ENCODE results near the gene SLC25A22. TPM values are rescaled to one million over a fixed set of nuclear protein-coding genes. Genes with fewer than 3 reads are reported as not detected.

The SLC25A22 gene
- total RNA-seq, 1 donor from 2014 or later: 16.3 TPM

DNA sequence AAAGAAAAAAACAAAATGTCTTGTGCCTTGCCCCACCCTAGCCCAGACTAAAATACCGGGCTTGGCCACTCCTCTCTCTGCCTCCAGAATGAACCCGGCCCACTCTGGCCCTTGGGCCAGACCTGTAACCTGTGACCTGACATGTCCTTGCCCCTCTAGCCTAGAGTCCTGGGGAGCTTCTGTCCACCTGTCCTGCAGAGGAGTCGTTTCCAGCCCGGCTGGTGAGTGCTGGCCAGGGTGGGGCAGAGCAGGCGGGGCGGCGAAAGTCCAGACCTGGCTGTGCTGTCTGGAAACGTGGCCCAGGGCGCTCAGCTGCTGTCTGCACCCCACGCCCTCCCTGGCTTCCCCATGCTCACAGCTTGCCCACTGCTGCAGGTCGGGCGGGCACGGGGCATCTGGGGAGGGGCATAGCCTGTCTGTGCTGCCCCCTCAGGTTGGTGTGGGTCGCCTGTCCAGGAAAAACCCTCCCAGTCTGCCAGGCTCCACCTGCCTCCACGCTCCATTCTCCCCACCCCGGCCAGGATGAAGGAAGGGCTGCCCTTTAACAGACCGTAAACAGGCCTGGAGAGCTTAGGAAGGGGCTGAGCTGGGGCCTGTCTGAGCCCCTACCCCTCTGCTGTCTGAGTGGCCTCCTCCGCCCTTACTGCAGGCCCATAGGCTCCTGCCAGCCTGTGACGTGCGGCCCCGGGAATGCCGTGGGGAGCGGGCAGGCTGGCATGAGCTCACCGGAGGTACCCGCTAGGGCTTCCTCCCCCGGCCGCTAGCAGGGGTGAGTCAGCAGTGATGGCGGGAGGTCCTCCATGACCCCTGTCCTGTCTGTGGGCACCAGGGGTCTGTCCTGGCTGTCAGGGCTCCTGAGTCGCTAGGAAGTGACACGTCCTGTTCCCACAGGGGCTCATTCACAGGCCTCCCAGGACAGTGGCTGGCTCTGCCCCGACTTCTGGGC is 36.6 kb upstream of the SLC25A22 start:
- DNase-seq (ENCODE audit: low read depth): peak; percentile 90

DNA sequence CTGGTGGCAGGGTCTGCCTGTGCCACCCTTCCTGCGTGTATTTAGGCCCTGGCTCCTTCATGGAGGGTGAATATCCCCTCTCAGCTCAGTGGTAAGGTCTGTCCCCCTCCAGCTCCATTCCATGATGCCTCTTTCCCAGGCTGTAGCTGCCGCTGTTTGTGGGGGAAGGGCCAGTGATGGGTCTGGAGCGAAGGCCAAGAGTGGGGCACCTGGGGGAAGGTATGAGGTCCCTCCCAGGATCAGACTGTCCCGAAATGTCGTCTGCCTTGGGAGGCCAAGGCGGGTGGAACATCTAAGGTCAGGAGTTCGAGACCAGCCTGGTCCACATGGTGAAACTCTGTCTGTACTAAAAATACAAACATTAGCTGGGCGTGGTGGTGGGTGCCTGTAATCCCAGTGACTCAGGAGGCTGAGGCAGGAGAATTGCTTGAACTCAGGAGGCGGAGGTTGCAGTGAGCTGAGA is 35.8 kb upstream of the SLC25A22 start:
- DNase-seq (ENCODE audit: low read depth): no peak

DNA sequence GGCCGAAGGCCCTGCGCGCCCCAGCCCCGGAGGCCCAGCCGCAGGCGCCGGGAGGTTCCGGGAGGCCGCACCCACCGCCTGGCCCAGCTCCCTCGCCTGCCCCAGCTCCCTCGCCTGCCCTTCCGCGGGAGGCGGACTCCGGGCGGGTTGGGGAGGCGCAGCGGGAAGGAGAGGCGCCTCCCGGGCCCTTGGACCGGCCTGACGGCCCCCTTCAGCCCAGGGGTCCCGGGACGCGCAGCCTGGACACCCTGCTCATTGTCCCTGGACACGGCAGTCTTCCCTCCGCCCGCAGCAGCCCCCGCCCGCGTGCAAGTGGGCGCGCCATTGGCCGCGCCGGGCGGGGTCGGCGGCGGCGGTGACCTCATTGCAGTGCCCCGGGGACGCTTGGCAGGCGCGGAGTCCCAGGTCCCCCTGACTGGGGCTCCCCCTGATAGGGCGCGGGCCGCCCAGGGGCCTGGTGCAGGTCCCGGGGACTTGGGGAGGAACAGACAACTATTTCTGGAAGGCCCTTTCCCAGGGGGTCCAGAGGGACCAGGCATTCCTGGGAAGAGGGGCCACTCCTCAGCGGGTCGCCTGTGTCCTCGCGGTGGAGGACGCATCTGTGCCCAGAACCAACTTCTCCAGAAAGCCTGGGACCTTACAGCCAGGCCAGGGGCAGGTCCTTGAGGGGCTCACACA is 35.2 kb upstream of the SLC25A22 start:
- no peak for DNase-seq (ENCODE audit: low read depth)

DNA sequence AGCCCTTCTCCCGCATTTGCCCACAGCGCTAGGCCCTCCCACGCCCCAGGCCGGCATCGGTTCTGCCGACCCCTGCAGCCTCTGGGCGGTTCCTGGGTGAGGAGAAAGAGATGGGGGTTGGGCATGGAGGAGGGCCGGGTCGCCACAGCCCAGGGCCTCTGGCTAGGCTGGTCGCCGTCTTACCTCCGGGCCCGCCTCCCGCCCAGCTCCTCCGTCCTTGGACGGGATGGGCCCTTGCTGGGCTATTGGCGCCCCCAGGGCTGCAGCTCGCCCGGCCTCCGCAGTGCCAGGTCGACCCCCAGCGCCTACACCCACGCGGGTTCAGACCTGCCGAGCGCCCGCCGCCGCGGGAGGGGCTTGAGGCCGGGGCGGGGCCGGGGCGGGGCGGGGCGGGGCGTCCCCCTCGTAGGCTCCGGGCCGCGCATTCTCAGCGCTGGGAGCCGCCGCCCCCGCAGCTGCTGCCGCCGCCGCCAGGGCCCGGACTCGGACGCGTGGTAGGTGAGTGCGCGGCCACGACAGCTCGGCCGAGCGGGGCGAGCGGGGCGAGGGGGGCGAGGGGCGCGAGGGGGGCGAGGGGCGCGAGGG is 34.5 kb upstream of the SLC25A22 start, which contains the start of gene CD151:
Gene CD151 (plus strand): TSS at position 424 of the 585 bp plus-strand sequence. CDS start 3,118 bp downstream, outside the sequence.
- DNase-seq (ENCODE audit: low read depth): no peak

DNA sequence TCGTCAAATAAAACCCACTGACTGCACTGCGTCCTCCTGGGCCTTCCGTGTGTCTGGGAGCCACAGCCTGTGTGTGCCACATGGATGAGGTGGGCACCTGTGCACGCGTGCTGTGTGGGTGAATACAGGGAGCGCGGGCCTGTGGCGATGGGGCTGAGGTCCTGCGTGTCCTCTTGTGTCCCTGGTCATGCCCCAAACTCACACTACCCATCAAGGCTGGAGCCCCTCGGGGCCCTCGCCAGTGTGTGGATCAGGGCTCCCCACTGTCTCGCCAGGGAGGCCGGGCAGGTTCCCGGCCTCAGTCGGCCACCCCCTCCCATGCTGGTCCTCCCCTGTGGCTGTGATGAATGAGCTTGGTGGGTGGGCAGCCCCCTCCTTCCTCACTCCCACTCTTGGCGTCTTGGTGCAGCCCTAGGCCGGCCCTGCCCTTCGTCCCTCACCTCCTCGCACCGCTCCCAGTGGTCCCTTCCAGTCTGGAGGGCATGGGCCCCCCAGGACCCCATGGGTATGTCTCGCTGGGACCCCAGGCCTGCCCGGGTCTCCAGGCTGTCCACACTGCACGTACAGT is 34.0 kb upstream of the SLC25A22 start:
- no peak for DNase-seq (ENCODE audit: low read depth)

DNA sequence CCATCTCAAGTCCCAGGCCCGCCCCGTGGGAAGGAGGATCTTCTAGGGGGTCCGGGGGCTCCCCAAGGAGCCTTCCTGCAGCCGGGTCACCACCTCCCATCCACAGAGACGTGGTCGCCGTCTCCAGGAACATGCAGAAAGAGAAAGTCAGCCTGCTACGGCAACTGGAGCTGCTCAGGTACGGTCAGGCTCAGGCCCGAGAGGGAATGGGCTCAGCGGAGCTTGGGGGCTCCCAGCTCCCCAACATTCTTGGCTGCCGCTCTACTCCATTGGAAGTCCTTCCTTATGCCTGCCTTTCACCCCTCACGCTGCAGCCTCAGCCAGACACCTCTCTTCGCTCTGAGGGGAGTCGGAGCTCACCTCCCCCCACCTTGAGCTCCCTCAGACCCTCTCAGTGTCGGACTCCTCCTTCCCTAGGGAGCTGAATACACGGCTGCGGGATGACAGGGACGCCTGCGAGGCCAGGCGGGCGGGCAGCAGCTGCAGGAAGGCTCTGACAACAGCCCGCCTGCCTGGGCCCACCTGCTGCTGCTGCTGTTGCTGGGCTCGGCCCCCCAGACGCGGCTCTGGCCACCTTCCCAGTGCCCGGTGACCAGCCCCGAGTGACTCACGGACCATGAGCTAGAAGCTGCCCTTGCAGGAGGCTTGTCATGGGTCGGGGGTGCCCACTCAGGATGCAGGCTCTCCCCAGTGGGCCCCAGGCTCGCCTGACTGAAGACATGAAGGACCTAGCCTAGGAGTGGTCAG is 33.2 kb upstream of the SLC25A22 start:
- peak; percentile 25 for DNase-seq (ENCODE audit: low read depth)

DNA sequence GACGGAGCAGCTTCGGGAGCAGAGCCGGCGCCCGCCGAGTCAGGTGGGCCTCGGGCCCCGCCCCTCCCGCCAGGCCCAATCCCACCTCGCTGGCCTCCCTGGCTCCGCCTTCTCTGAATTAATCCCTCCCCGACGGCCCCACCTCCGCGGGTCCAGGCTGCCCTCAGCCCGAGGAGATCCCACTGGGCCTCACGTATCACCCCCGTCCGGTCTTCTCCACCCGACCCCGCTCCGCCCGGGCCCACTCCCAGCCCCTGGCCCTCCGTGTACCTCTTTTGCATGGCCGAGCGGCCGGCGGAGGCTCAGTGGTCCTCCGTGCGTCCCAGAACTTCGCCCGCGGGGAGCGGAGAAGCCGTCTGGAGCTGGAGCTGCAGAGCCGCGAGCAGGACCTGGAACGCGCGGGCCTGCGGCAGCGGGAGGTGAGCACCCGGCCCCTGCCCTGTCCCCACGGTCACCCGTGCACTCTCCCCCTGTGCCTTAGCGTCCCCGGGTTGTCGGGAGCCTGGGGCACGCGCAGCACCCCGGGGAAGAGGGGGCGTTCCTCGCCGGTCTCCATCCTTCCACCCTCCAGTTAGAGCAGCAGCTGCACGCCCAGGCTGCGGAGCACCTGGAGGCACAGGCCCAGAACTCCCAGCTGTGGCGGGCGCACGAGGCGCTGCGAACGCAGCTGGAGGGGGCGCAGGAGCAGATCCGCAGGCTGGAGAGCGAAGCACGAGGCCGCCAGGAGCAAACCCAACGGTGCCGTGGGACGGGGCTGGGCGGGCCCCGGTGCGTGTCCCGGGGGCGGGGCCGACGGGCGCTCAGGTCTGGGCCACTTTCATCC is 32.4 kb upstream of the SLC25A22 start:
- DNase-seq (ENCODE audit: low read depth): peak; percentile 43

DNA sequence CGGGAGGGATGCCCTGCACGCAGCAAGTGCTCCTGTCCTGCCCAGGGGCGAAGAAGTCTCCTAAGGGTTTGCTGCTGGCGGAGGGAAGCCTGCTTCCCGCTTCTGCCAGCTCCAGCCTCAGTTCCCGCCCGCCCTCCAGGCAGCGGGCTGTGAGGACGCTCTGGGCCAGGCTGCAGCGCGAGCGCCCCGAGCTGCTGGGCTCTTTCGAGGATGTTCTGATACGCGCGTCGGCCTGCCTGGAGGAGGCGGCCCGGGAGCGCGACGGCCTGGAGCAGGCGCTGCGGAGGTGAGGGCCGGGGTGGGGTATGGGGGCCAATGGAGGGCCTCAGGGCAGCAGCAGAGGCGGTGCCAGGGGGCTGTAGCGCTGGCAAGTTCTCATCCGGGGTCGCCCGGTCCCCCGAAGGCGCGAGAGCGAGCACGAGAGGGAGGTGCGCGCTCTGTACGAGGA is 31.8 kb upstream of the SLC25A22 start:
- DNase-seq (ENCODE audit: low read depth): no peak

DNA sequence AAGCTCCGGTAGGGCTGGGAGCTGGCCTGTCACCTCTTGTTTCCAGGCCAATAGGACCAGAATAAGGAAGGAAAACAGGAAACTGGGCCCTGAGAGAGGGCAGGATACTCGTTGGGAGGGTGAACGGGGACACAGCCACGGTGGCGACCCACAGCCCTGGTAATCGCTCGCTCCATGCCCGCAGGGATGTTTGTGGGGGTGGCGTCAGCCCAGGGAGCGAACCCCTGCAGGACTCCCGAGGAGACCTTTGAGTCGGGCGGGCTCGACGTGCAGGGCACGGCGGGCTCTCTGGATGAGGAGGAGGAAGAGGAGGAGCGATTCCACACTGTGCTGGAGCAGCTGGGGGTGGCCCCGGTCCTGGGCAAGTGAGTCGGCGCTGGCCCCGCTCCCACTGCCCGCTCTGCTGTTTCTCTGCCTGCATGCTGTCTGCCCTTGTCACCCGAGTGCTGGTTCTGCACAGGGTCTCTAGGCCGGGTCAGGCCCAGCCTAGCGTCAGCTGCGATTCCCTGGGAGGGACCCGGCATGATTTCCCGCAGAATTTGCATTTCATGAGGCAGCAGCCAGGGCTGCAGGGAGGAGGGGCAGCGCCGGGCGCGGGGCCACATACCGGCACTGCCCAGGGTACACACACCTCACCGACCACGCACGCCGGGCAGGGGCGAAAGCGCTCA is 31.2 kb upstream of the SLC25A22 start:
- DNase-seq (ENCODE audit: low read depth): no peak

DNA sequence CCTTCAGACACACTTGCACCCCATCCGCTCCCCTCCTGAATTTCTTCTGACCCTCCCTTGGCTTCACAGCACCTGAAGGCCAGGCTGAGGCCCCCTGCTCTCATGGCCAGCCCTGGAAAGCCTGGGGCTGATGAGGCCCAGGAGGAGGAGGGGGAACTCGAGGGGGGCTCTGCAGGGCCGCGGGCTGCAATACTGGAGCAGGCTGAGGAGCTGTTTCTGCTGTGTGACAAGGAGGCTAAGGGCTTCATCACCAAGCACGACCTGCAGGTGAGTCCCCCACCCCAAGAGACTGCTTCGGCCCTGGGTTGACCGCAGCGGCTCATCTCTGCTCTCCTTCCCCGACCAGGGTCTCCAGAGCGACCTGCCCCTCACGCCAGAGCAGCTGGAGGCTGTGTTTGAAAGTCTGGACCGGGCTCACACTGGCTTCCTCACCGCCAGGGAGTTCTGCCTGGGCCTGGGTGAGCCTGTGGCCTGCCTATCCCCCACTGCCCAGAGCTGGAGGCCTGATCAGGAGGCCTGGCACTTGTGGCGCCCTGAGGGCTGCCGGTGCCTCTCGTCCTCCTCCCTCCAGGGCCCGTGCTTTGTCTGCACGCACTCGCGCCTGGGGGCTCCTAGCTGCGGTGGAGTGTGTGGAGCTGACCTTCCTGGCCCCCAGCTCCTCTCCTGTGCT is 30.6 kb upstream of the SLC25A22 start:
- DNase-seq (ENCODE audit: low read depth): no peak

DNA sequence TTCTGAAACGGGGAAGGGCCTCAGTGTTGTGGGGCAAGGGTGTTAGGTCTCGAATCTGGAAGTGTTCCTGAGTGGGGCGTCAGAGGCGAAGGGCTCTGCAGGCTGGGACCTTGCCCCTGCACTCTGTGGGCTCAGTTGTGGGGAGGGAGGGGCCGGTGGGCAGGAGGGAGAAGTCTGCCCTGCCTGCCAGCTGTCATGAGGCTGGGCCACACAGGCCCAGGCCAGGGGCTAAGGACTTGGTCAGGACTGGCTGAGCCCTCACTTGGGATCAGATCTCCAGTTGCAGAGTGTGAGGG is 29.8 kb upstream of the SLC25A22 start, which contains the start of gene CRACR2B:
Gene CRACR2B (plus strand): TSS at position 23 of the 296 bp plus-strand sequence. CDS start 689 bp downstream, outside the sequence.
- no peak for DNase-seq (ENCODE audit: low read depth)

DNA sequence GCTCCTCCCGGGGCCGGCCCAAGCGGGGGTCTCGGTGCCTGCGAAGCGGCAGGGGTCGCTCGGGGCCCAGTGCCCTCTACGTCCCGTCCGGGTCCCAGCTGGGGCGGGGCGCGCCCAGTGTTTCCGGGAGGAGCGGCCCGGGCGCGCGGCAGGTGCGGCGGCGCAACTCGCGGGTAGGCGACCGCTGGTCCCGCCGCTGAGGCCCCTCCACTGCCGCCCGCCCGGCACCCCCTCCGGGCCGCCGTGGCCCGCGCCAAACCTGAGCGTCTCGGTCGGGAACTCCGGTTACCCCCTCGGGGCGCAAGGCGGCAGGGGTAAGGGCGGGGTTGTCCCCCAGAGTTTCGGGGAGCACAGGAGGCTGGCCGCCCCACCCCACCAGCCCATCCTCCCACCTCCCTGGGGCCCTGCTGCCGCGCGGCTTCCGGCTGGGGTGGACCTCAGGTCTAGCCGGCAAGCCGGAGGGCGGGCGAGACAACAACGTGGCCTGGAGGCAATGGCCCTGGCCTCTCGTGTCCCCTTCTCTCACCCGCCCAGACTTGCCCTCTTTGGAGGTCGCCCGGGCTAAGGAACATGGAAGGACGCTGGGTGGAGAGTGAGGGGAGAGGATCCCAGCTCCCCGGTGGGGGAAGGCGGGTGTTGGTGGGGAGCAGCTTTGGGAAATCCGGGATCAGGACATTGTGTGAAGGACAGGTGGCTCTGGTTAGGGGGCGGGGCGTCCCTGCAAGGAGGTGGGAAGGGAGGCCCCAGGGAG is 29.2 kb upstream of the SLC25A22 start:
- DNase-seq (ENCODE audit: low read depth): no peak

DNA sequence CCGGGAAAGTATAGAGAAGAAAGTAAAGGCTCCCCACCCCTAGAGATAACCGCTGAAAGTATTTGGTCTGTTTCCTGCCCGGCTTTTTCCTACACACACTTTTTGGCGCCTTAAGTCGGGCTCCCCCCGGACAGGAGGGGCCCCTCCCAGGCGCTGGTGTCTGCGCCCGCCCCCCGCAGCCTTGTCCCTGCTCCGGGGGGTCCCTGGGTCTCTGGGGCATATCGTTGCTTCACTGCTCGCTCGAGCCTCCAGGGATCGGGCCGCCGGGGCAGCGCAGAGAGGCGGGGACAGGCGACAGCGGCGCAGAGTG is 28.7 kb upstream of the SLC25A22 start:
- no peak for DNase-seq (ENCODE audit: low read depth)

DNA sequence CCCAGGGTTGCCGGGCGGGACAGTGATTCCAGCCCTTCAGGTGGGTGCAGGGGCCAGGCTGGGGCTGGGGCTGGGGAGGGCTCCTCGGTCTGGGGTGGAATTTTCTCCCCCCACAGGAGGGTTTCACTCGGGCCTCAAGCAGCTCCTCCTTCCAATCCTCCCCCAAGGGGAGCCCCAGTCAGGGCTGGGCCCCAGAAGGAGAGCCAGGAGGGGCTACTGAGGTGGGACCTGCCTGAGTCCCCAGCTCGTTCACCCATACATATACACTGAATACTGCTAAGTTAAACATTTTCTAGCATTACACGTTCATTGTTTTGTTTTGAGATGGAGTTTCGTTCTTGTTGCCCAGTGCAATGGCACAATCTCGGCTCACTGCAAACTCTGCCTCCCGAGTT is 28.1 kb upstream of the SLC25A22 start:
- DNase-seq (ENCODE audit: low read depth): peak; percentile 31

DNA sequence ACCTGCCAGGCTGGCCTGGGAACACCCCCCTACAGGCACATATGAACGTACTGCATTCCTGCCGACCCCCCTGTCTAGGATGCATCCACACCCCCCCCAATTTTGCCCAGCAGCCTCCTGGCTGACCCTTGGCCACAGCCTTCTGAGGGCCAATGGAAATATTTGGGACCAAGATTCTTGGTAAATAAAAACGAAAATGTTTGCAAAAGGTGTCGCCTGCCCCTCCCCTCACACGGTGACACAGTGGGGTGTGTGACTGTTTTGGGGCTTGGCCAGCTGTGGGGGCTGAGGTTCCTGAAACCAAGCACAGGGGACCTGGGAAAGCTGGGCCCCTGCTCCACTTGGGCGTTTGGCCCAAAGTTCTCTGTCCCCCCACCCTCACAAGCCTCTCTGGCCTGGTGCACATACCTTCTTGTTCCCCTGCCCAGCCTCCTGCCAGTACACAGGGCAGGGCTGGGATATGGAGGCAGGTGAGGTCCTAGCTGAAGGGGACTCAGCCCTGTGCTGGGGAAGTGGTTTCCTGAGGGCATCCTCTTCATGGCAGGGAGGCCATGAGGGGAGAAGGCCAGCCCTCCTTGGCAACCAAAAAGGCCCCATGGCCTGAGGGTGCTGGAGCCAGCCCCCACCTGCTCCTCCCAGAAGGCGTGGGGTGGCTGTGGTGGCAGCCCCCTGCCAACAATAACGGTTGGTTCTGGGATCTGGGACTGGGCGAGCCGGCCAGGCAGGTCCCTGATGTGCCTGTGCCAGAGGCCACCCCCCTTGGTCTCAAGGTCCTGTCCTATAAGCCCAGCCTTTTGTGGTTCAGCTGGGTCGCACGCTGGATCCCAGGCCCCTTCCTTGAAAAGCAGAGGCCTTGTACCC is 27.5 kb upstream of the SLC25A22 start:
- DNase-seq (ENCODE audit: low read depth): no peak

DNA sequence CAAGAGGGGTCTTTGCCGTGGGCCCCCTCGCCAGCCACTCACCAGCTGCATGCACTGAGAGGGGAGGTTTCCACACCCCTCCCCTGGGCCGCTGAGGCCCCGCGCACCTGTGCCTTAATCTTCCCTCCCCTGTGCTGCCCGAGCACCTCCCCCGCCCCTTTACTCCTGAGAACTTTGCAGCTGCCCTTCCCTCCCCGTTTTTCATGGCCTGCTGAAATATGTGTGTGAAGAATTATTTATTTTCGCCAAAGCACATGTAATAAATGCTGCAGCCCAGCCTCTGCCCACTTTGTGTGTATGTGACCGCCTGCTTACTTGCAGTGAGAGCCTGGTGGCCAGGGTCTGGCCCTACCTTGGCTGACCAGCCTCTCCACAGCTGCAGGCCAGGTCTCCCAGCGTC is 26.9 kb upstream of the SLC25A22 start:
- no peak for DNase-seq (ENCODE audit: low read depth)

DNA sequence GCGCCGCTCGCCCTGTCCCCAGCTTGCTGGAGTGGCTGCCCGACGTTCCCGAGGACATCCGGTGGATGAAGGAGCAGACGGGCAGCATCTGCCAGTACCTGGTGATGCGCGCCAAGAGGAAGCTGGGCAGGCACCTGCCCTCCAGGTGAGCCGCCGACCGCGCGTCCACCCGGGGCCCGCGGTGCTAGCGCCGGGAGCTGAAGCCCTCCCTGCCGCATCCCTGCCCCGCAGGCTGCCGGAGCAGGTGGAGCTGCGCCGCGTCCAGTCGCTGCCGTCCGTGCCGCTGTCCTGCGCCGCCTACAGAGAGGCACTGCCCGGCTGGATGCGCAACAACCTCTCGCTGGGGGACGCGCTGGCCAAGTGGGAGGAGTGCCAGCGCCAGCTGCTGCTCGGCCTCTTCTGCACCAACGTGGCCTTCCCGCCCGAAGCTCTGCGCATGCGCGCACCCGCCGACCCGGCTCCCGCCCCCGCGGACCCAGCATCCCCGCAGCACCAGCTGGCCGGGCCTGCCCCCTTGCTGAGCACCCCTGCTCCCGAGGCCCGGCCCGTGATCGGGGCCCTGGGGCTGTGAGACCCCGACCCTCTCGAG is 26.3 kb upstream of the SLC25A22 start:
- DNase-seq (ENCODE audit: low read depth): no peak
